ENCODE measurements around the gene NT5DC3. TPM values are rescaled to one million over a fixed set of nuclear protein-coding genes. Genes with fewer than 3 reads are reported as not detected.

The NT5DC3 gene
- total and polyA plus RNA-seq, 2 donors (not counting 3 experiments of a cell fraction or from before 2014, with no cell fraction given), result 1.5 to 6.7 TPM

DNA sequence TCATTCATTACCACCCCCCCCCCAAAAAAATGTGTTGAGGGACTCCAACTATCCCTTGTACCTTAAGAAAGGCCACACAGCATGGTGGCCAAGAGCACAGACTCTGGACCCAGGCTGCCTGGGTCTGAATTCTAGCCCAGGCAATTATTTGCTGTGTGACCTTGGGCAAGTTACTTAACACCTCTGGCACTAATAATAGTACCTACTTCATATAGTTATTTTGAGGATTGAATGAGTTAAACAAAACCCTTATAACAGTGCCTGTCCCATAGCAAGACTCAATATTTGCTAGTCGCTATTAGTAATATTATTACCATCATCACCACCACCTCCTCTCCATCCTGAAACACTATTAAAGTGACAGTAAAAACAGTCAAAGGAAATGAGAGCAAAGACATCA, 37.2 kb downstream of the NT5DC3 start:
- ChIA-PET CTCF (no interaction called here), POLR2A (no interaction called here)
- intact Hi-C loops (cut with micrococcal nuclease) (loop anchor here (2.0 kb wide), 1 partner anchor 19 kb away; no protein-coding TSS in a partner anchor), dilution Hi-C loops (cut with MboI; ENCODE audit: extremely low pct_ligation_motif_present, low sequenced_read_pairs) (no loop called here)
- DNase-seq (ENCODE audit: low read depth, low spot score), result no peak
- Histone ChIP-seq H2AFZ (ENCODE audit: low read depth, low read length) (no peak overlapping the region), H3K79me2 (ENCODE audit: control insufficient read depth, insufficient read depth, low read length) (no peaks in the 10 kb centered on the region), H3K9ac (replicated peaks; ENCODE audit: extremely low read depth, insufficient read depth, low read length) (no peak overlapping the region), H3K36me3 (ENCODE audit: control insufficient read depth in 2 of 2, extremely low read depth in 1 of 2, insufficient read depth in 2 of 2, low read length in 2 of 2) (no peaks in the 10 kb centered on the region), H4K20me1 (replicated peaks; ENCODE audit: control insufficient read depth, extremely low read depth, insufficient read depth, low read length) (no peaks in the 10 kb centered on the region), H3K4me3 (replicated peaks in 1 of 3; ENCODE audit: insufficient read depth in 1 of 3, low read depth in 1 of 3, low read length in 3 of 3) (no peak overlapping the region), H3K27me3 (ENCODE audit: control insufficient read depth in 2 of 2, insufficient read depth in 2 of 2, low read length in 2 of 2) (no peaks in the 10 kb centered on the region), H3K9me3 (replicated peaks; ENCODE audit: control insufficient read depth, insufficient read depth, low read length) (no peaks in the 10 kb centered on the region), H3K4me1 (ENCODE audit: control insufficient read depth, extremely low read depth, insufficient read depth, low read length) (peaks cover 42% of the 10 kb centered on the region), H3K27ac (ENCODE audit: insufficient read depth, low read depth, low read length) (no peak overlapping the region), H3K9me1 (replicated peaks; ENCODE audit: control insufficient read depth, extremely low read depth, insufficient read depth, low read length) (no peaks in the 10 kb centered on the region), H3K4me2 (ENCODE audit: insufficient read depth, low read length) (no peak overlapping the region)
- no TSS peak for BruUV-seq (replicated peaks)
- TF ChIP-seq JUN (IDR thresholded peaks at IDR 0.05; ENCODE audit: borderline replicate concordance, insufficient read depth, insufficient read length, low read depth), result no peak
- no peak for TF ChIP-seq EZH2 (IDR thresholded peaks at IDR 0.05; ENCODE audit: borderline replicate concordance, low read depth, low read length, severe bottlenecking)
- TF ChIP-seq POLR2AphosphoS5 (IDR thresholded peaks at IDR 0.05; ENCODE audit: insufficient read depth, low read depth, low read length), result no peak
- no peak for TF ChIP-seq FOS (IDR thresholded peaks at IDR 0.05; ENCODE audit: borderline replicate concordance, insufficient read depth, low read length)
- TF ChIP-seq MYC (IDR thresholded peaks at IDR 0.05; ENCODE audit: low read depth, low read length), result no peak
- TF ChIP-seq, protein P1, sequence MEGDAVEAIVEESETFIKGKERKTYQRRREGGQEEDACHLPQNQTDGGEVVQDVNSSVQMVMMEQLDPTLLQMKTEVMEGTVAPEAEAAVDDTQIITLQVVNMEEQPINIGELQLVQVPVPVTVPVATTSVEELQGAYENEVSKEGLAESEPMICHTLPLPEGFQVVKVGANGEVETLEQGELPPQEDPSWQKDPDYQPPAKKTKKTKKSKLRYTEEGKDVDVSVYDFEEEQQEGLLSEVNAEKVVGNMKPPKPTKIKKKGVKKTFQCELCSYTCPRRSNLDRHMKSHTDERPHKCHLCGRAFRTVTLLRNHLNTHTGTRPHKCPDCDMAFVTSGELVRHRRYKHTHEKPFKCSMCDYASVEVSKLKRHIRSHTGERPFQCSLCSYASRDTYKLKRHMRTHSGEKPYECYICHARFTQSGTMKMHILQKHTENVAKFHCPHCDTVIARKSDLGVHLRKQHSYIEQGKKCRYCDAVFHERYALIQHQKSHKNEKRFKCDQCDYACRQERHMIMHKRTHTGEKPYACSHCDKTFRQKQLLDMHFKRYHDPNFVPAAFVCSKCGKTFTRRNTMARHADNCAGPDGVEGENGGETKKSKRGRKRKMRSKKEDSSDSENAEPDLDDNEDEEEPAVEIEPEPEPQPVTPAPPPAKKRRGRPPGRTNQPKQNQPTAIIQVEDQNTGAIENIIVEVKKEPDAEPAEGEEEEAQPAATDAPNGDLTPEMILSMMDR (IDR thresholded peaks at IDR 0.05; ENCODE audit: extremely low read depth in 1 of 2, insufficient read depth in 1 of 2, low read depth in 1 of 2, low read length in 2 of 2), result no peak
- no peak for TF ChIP-seq GATA2 (IDR thresholded peaks at IDR 0.05; ENCODE audit: insufficient read depth, insufficient read length, low read depth, low read length)
- no peak for TF ChIP-seq POLR2A (IDR thresholded peaks at IDR 0.05; ENCODE audit: low read depth, low read length)
- TF ChIP-seq, protein P2, sequence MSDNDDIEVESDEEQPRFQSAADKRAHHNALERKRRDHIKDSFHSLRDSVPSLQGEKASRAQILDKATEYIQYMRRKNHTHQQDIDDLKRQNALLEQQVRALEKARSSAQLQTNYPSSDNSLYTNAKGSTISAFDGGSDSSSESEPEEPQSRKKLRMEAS (IDR thresholded peaks at IDR 0.05; ENCODE audit: insufficient read depth, insufficient read length), result no peak
- no peak for FAIRE-seq

Measured in endothelial cell of umbilical vein (primary cell).